Esophagus mucosa (tissue), 1 donor: ENCODE results near the gene GAS7. TPM values are rescaled to one million over a fixed set of nuclear protein-coding genes. Genes with fewer than 3 reads are reported as not detected.

Experiments used
- ATAC-seq: fragments of 200-7000 bp; cut with Tn5 transposase; one replicate; pipeline ENCODE4 v1.9.1; 2020
- total RNA-seq: library from RNA; stranded (reverse); gene quantifications from one replicate; pipeline ENCODE4 v1.2.4, GENCODE V29; 2023
- donor health status: DM: yes; HTN: yes; CAD: no.

Gene GAS7
- total RNA-seq, 1 donor from 2014 or later = 17.3 TPM

GRCh38 chr17:10046786-10047785 lies 151.3 kb downstream of the GAS7 start:
- no peak for ATAC-seq

GRCh38 chr17:10045871-10046658 lies 152.3 kb downstream of the GAS7 start:
- no peak for ATAC-seq

GRCh38 chr17:10042589-10043244 lies 155.7 kb downstream of the GAS7 start:
- no peak for ATAC-seq

GRCh38 chr17:10041916-10042588 lies 156.4 kb downstream of the GAS7 start:
- no peak for ATAC-seq

GRCh38 chr17:10041287-10041612 lies 157.2 kb downstream of the GAS7 start:
- ATAC-seq = no peak

- ATAC-seq = no peak
These were observed 161.8 kb downstream of the GAS7 start for GRCh38 chr17:10036511-10037061.

- no peak for ATAC-seq
These were observed 162.5 kb downstream of the GAS7 start for GRCh38 chr17:10035885-10036284.

GRCh38 chr17:10034719-10035475 lies 163.5 kb downstream of the GAS7 start:
- ATAC-seq = no peak

- ATAC-seq = no peak
These were observed 164.4 kb downstream of the GAS7 start for GRCh38 chr17:10033959-10034358.

GRCh38 chr17:10033449-10033848 lies 165.0 kb downstream of the GAS7 start:
- ATAC-seq = no peak

GRCh38 chr17:10032118-10032852 lies 166.1 kb downstream of the GAS7 start:
- no peak for ATAC-seq

GRCh38 chr17:10031606-10032005 lies 166.8 kb downstream of the GAS7 start:
- ATAC-seq = no peak

GRCh38 chr17:10031127-10031526 lies 167.3 kb downstream of the GAS7 start:
- ATAC-seq = no peak

- no peak for ATAC-seq
These were observed 169.3 kb downstream of the GAS7 start for GRCh38 chr17:10029129-10029528.

GRCh38 chr17:10025976-10026901 lies 172.2 kb downstream of the GAS7 start:
- ATAC-seq = peak; percentile 13

- no peak for ATAC-seq
These were observed 173.2 kb downstream of the GAS7 start for GRCh38 chr17:10025224-10025623.

- no peak for ATAC-seq
These were observed 176.0 kb downstream of the GAS7 start for GRCh38 chr17:10022416-10022815.

GRCh38 chr17:10021272-10021984 lies 177.0 kb downstream of the GAS7 start:
- ATAC-seq = no peak

- ATAC-seq = no peak
These were observed 178.4 kb downstream of the GAS7 start for GRCh38 chr17:10019941-10020451.
